Spleen (tissue), 11 donors: ENCODE results near the gene JAZF1. TPM values are rescaled to one million over a fixed set of nuclear protein-coding genes. Genes with fewer than 3 reads are reported as not detected.
A peak's percentile ranks its signal among the peaks of the same experiment; 100 is the strongest.

Source experiments
- DNase-seq: peaks from one replicate; pipeline ENCODE4 v3.0.0-alpha.2; 2020
- H3K27ac ChIP-seq, 8 donors: fragments of 200-600 bp; sonication (generic) in 7 of 8; 1 replicate in 4 of 8; 2 replicates in 4 of 8; pipeline versions ENCODE4 v1.5.0 to v1.8.0; 2016 to 2021; ENCODE audit warnings: inconsistent platforms in 4 of 8, mild to moderate bottlenecking in 4 of 8, moderate library complexity in 1 of 8
- H3K27me3 ChIP-seq, 7 donors: fragments of 200-600 bp; sonication (generic) in 6 of 7; replicated peaks in 1 of 7; 1 replicate in 4 of 7; 2 replicates in 3 of 7; pipeline versions ENCODE4 v1.5.0 to v1.8.0; 2016 to 2021; ENCODE audit warnings: inconsistent platforms in 3 of 7, mild to moderate bottlenecking in 1 of 7
- H3K36me3 ChIP-seq, 6 donors: fragments of 200-600 bp; sonication (generic) in 5 of 6; 1 replicate in 4 of 6; 2 replicates in 2 of 6; pipeline versions ENCODE4 v1.5.0 to v1.8.0; 2016 to 2021; ENCODE audit warnings: inconsistent platforms in 2 of 6
- H3K4me1 ChIP-seq, 6 donors: fragments of 200-600 bp; sonication (generic) in 5 of 6; 1 replicate in 3 of 6; 2 replicates in 3 of 6; pipeline versions ENCODE4 v1.5.0 to v1.8.0; 2016 to 2021; ENCODE audit warnings: inconsistent platforms in 3 of 6
- H3K4me3 ChIP-seq, 8 donors: fragments of 200-600 bp; sonication (generic) in 7 of 8; 1 replicate in 4 of 8; 2 replicates in 4 of 8; pipeline versions ENCODE4 v1.5.0 to v1.8.0; 2016 to 2021; ENCODE audit warnings: inconsistent platforms in 4 of 8, mild to moderate bottlenecking in 4 of 8, moderate library complexity in 2 of 8
- H3K9me3 ChIP-seq, 8 donors: fragments of 200-600 bp; sonication (generic) in 7 of 8; 1 replicate in 4 of 8; 2 replicates in 4 of 8; pipeline versions ENCODE4 v1.5.0 to v1.8.0; 2016 to 2021; ENCODE audit warnings: inconsistent platforms in 4 of 8
- POLR2A ChIP-seq, 3 donors: fragments of 450-650 bp; IDR thresholded peaks; one replicate each; pipeline ENCODE4 v1.5.1; 2017; ENCODE audit warnings: antibody characterized with exemption in 3 of 3, mild to moderate bottlenecking in 1 of 3
- POLR2AphosphoS5 ChIP-seq, 3 donors: sonication (generic); formaldehyde crosslinking; IDR thresholded peaks; one replicate each; pipeline ENCODE4 v1.5.1; 2017; ENCODE audit warnings: antibody characterized with exemption in 3 of 3
- WGBS, 5 donors: extraction: QIAGEN DNeasy Blood & Tissue Kit in 3 of 5; methylation state at CpG; one replicate each; pipeline versions ENCODE4 v1.1.5 to v1.1.7; 2013 to 2018; 5-methylcytosine and 5-hydroxymethylcytosine counted together
- intact Hi-C: fragments of 100-400 bp; cut with DNase I; formaldehyde crosslinking; loops from one replicate; pipeline ENCODE4 v1.15.0; 2023; ENCODE audit warnings: low total_unique reads
- polyA plus RNA-seq, 3 donors: library from polyadenylated mRNA; stranded (reverse); fragments of 200-250 nt; gene quantifications; one replicate each; pipeline ENCODE4 v1.2.1, GENCODE V29; 2013
- total RNA-seq, 7 donors: library from RNA; depleted of rRNA in 3 of 7; stranded (reverse); fragments of >200 nt in 3 of 7; fragmentation: NEBNext Ultra II Directional in 4 of 7; extraction: Animal tissue kit (Norgen Biotek cat#: 25700) in 4 of 7; gene quantifications; one replicate each; pipeline versions ENCODE4 v1.1.0 to v1.2.1, GENCODE V29; 2016 to 2021
- TF ChIP-seq, protein P1 (sequence below), 11 experiments: fragments of 200-600 bp in 7 of 11; fragments of 450-650 bp in 4 of 11; sonication (generic) in 4 of 11; IDR thresholded peaks in 8 of 11; conservative IDR thresholded peaks in 3 of 11; 1 replicate in 7 of 11; 2 replicates in 4 of 11; pipeline versions ENCODE4 v1.4.0 to v1.8.0; 2016 to 2021; ENCODE audit warnings: antibody characterized with exemption in 11 of 11, inconsistent platforms in 4 of 11, mild to moderate bottlenecking in 1 of 11
- donor health status: healthy with polysubstance abuse.
- donor health status: DM: no; HTN: no; CAD: no; lungs with moderate emphysema.
- donor health status: DM: no; HTN: no; CAD: no.
- donor health status: Bipolar disorder and iron deficiency.
- donor health status: healthy.
- donor health status: DM: no; HTN: no; CAD: no.
- donor health status: DM: yes; HTN: yes; CAD: no.

The JAZF1 gene
- total and polyA plus RNA-seq, 10 donors = 13.5 to 33.8 (median 24.7) TPM

DNA sequence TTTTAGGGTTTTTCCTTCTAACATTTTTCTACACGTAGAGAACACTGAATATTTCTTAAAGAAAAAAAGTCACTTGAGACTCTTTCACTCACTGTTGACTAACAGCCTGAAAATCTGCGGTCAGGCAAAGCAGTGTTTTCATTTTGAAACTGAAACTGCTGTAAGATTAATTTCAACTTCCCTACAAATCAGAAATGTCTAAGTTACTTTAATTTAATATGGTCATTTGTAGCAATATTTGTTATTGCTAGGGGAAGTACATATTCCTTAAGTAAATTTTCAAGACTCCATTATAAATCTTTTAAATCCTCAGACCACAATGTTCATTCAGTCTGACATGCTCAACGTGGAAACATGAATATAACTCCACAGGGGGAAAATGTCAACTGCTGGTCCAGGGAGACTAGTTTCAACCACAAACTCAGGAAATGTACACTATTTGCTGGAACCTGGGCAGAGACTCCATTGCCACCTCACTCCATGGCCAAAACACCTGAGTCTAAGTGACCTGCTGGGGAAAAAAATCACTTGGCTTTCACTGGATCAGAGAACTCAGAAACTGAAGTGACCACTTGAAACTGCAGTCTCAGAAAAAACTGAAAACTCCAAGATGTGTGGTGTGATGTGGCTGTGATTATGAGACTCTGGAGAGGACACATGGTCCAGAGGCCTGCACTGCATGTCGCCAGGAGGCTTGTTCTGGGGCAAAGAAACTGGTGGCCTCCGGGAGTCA is 279.4 kb downstream of the JAZF1 start:
- TF ChIP-seq POLR2AphosphoS5 (IDR thresholded peaks at IDR 0.05) (no peak), POLR2A (IDR thresholded peaks at IDR 0.05) (no peak)
- TF ChIP-seq, protein P1, sequence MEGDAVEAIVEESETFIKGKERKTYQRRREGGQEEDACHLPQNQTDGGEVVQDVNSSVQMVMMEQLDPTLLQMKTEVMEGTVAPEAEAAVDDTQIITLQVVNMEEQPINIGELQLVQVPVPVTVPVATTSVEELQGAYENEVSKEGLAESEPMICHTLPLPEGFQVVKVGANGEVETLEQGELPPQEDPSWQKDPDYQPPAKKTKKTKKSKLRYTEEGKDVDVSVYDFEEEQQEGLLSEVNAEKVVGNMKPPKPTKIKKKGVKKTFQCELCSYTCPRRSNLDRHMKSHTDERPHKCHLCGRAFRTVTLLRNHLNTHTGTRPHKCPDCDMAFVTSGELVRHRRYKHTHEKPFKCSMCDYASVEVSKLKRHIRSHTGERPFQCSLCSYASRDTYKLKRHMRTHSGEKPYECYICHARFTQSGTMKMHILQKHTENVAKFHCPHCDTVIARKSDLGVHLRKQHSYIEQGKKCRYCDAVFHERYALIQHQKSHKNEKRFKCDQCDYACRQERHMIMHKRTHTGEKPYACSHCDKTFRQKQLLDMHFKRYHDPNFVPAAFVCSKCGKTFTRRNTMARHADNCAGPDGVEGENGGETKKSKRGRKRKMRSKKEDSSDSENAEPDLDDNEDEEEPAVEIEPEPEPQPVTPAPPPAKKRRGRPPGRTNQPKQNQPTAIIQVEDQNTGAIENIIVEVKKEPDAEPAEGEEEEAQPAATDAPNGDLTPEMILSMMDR (IDR thresholded peaks at IDR 0.05 in 8 of 11, conservative IDR thresholded peaks at IDR 0.05 in 3 of 11) = no peak
- peak overlapping the region in 3 of 8 donors; percentile 1 to 49 (median 19) for H3K4me3 ChIP-seq
- no peaks in the 10 kb centered on the region for H3K36me3 ChIP-seq
- intact Hi-C loops = no loop called here
- H3K27ac ChIP-seq = peak overlapping the region; percentile 50 to 85 (median 79)
- peaks cover 12 to 52% (median 43%) of the 10 kb centered on the region in 6 donors for H3K4me1 ChIP-seq
- no peaks in the 10 kb centered on the region for H3K27me3 ChIP-seq
- DNase-seq = no peak
- WGBS, 5 donors = 25 to 30% (median 28%) methylated on average over 5 of the region's 5 CpGs
- H3K9me3 ChIP-seq = no peaks in the 10 kb centered on the region

DNA sequence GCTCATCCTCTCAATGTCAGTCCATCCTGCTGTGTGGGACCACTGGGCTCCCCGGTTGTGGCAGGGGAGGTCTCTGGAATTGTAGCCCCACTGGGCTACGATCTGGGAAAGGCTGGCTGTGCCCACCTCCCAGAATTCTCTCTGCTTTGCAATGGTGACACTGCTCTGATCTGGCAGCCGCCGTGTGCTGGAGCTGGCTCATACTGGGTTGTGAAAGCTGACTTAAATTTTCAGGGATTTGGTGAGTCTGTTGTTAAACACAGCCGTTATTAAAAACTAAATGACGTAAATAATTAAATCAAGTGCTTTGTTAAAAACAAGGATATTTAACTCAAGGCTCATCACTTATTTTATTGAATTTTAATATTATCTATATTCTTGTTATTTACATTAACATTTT is 280.6 kb downstream of the JAZF1 start:
- WGBS, 5 donors = 91 to 94% (median 92%) methylated on average over 5 to 6 of the region's 6 CpGs
- TF ChIP-seq, protein P1 (IDR thresholded peaks at IDR 0.05 in 8 of 11, conservative IDR thresholded peaks at IDR 0.05 in 3 of 11) = no peak
- TF ChIP-seq POLR2AphosphoS5 (IDR thresholded peaks at IDR 0.05) = no peak
- TF ChIP-seq POLR2A (IDR thresholded peaks at IDR 0.05) = no peak
- peaks cover 0 to 3% (median 0%) of the 10 kb centered on the region in 6 donors for H3K36me3 ChIP-seq
- peaks cover 14 to 62% (median 53%) of the 10 kb centered on the region in 6 donors for H3K4me1 ChIP-seq
- H3K9me3 ChIP-seq = no peaks in the 10 kb centered on the region
- DNase-seq = no peak
- intact Hi-C loops = no loop called here
- H3K27ac ChIP-seq = peak overlapping the region in 2 of 8 donors; percentile 13 to 85
- H3K27me3 ChIP-seq = no peaks in the 10 kb centered on the region
- no peak overlapping the region for H3K4me3 ChIP-seq

DNA sequence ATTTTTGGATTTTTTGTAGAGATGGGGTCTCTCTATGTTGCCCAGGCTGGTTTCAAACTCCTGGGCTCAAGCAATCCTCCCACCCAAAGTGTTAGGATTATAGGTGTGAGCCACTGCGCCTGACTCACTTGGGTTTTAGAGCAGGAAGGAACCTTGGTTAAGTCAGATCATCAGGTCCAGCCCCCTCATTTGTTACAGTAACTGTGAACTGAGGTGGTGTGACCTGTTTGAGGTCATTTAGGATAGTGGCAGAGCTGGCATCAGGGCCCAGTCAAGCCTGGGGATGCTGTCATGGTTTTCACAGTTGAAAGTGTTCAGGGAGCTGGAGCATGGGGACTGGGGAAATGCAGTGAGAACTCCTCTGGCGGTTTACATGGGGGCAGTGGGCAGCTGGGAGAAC is 281.0 kb downstream of the JAZF1 start:
- H3K27ac ChIP-seq = peak overlapping the region in 3 of 8 donors; percentile 13 to 37 (median 14)
- no peak for TF ChIP-seq POLR2A (IDR thresholded peaks at IDR 0.05)
- TF ChIP-seq, protein P1 (IDR thresholded peaks at IDR 0.05 in 8 of 11, conservative IDR thresholded peaks at IDR 0.05 in 3 of 11) = no peak
- TF ChIP-seq POLR2AphosphoS5 (IDR thresholded peaks at IDR 0.05) = no peak
- peaks cover 14 to 62% (median 54%) of the 10 kb centered on the region in 6 donors for H3K4me1 ChIP-seq
- H3K27me3 ChIP-seq = no peaks in the 10 kb centered on the region
- peaks cover 0 to 7% (median 0%) of the 10 kb centered on the region in 6 donors for H3K36me3 ChIP-seq
- H3K4me3 ChIP-seq = no peak overlapping the region
- H3K9me3 ChIP-seq = no peaks in the 10 kb centered on the region
- 67 to 90% (median 83%) methylated on average over 2 of the region's 2 CpGs for WGBS, 5 donors
- intact Hi-C loops = no loop called here
- DNase-seq = no peak

DNA sequence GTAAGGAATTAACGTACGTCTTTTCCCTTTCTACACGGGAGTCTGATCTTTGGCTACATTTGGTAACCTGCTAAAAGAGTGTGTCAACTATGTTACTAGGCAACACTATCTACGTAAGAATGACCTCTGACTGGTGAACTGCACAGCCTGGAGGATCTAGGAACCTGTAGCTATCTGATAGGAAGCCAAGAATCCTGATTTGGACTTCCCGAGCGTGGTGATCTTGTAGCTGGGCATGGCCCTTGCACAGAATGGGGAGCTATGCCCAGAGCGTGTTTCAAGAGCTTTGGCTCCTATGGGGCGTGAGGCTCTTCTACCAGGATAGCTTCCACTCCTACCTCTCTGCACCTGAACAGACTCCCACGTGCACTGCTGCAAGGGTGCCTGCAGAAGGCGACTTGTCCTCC is 283.2 kb downstream of the JAZF1 start:
- TF ChIP-seq, protein P1 (IDR thresholded peaks at IDR 0.05 in 8 of 11, conservative IDR thresholded peaks at IDR 0.05 in 3 of 11) = no peak
- no peak for TF ChIP-seq POLR2AphosphoS5 (IDR thresholded peaks at IDR 0.05)
- TF ChIP-seq POLR2A (IDR thresholded peaks at IDR 0.05) = no peak
- H3K4me1 ChIP-seq = peaks cover 14 to 61% (median 48%) of the 10 kb centered on the region in 6 donors
- DNase-seq = no peak
- H3K27ac ChIP-seq = no peak overlapping the region
- no peaks in the 10 kb centered on the region for H3K27me3 ChIP-seq
- no peaks in the 10 kb centered on the region for H3K9me3 ChIP-seq
- H3K4me3 ChIP-seq = no peak overlapping the region
- 92 to 96% (median 94%) methylated on average over 9 to 10 of the region's 10 CpGs for WGBS, 5 donors
- H3K36me3 ChIP-seq = peaks cover 0 to 29% (median 5%) of the 10 kb centered on the region in 6 donors
- intact Hi-C loops = no loop called here
